CD14-positive monocyte (primary cell): ENCODE results near the gene GNPAT. TPM values are rescaled to one million over a fixed set of nuclear protein-coding genes. Genes with fewer than 3 reads are reported as not detected.
A peak's percentile ranks its signal among the peaks of the same experiment; 100 is the strongest.

Experiments
- DNase-seq, 3 donors: peaks; one replicate each; pipeline ENCODE4 v3.0.0-alpha.2; 2011 to 2022
- H2AFZ ChIP-seq: 2 replicates; pipeline ENCODE4 v1.6.0; 2012; ENCODE audit warnings: mild to moderate bottlenecking, low read depth, low read length, inconsistent platforms; ENCODE audit not compliant: insufficient read depth, poor library complexity, severe bottlenecking
- H3K27ac ChIP-seq, 2 donors: 1 replicate in 1 of 2; 2 replicates in 1 of 2; pipeline ENCODE4 v1.5.1; 2012 to 2013; ENCODE audit warnings: low read length in 2 of 2, control low read depth in 1 of 2, inconsistent platforms in 1 of 2, low read depth in 1 of 2, mild to moderate bottlenecking in 1 of 2
- H3K27me3 ChIP-seq, 2 donors: one replicate each; pipeline versions ENCODE4 v1.6.0 to v1.6.1; 2011 to 2013; ENCODE audit warnings: low read length in 2 of 2; ENCODE audit not compliant: control insufficient read depth in 2 of 2, insufficient read depth in 2 of 2
- H3K36me3 ChIP-seq, 2 donors: replicated peaks in 1 of 2; 1 replicate in 1 of 2; 2 replicates in 1 of 2; pipeline versions ENCODE4 v1.5.1 to v1.6.1; 2012 to 2013; ENCODE audit warnings: low read length in 2 of 2, control low read depth in 1 of 2, inconsistent platforms in 1 of 2, mild to moderate bottlenecking in 1 of 2; ENCODE audit not compliant: insufficient read depth in 2 of 2, control insufficient read depth in 1 of 2
- H3K4me1 ChIP-seq, 2 donors: 1 replicate in 1 of 2; 2 replicates in 1 of 2; pipeline versions ENCODE4 v1.5.1 to v1.6.1; 2012 to 2013; ENCODE audit warnings: low read length in 2 of 2, control low read depth in 1 of 2, inconsistent platforms in 1 of 2, mild to moderate bottlenecking in 1 of 2, moderate library complexity in 1 of 2; ENCODE audit not compliant: insufficient read depth in 2 of 2, control insufficient read depth in 1 of 2
- H3K4me2 ChIP-seq: replicated peaks from 2 replicates; pipeline ENCODE3; 2012; ENCODE audit warnings: low read length, moderate library complexity, mild to moderate bottlenecking; ENCODE audit not compliant: poor library complexity, severe bottlenecking; ENCODE audit errors: extremely low read depth
- H3K4me3 ChIP-seq, 3 experiments: fragments of 200-600 bp in 1 of 3; sonication (generic) in 1 of 3; replicated peaks in 1 of 3; 1 replicate in 2 of 3; 2 replicates in 1 of 3; pipeline ENCODE4 v1.5.1; 2011 to 2013; ENCODE audit warnings: low read length in 3 of 3, mild to moderate bottlenecking in 3 of 3, control low read depth in 2 of 3, low read depth in 2 of 3, inconsistent platforms in 1 of 3, moderate library complexity in 1 of 3
- H3K79me2 ChIP-seq: 2 replicates; pipeline ENCODE4 v1.6.0; 2012; ENCODE audit warnings: mild to moderate bottlenecking, control low read depth, inconsistent platforms, low read length, moderate library complexity; ENCODE audit not compliant: insufficient read depth
- H3K9ac ChIP-seq: 2 replicates; pipeline ENCODE4 v1.6.0; 2017; ENCODE audit warnings: low read length, mild to moderate bottlenecking; ENCODE audit not compliant: insufficient read depth, poor library complexity, severe bottlenecking
- H3K9me3 ChIP-seq, 2 donors: replicated peaks in 1 of 2; 1 replicate in 1 of 2; 2 replicates in 1 of 2; pipeline versions ENCODE4 v1.5.1 to v1.6.1; 2012 to 2013; ENCODE audit warnings: low read length in 2 of 2, control low read depth in 1 of 2; ENCODE audit not compliant: control insufficient read depth in 1 of 2, insufficient read depth in 1 of 2
- H4K20me1 ChIP-seq: 2 replicates; pipeline ENCODE4 v1.6.0; 2012; ENCODE audit warnings: mild to moderate bottlenecking, low read length, control low read depth, moderate library complexity; ENCODE audit not compliant: insufficient read depth
- H3K27ac Mint-ChIP-seq, 7 donors: one replicate each; pipeline ENCODE4 v1.8.0; 2020; ENCODE audit warnings: mild to moderate bottlenecking in 7 of 7, mixed read lengths in 7 of 7, moderate library complexity in 6 of 7, inconsistent platforms in 2 of 7
- H3K27me3 Mint-ChIP-seq, 3 donors: one replicate each; pipeline ENCODE4 v1.8.0; 2021 to 2022; ENCODE audit warnings: low read depth in 3 of 3, mild to moderate bottlenecking in 3 of 3, mixed read lengths in 3 of 3, moderate library complexity in 3 of 3, inconsistent platforms in 1 of 3
- H3K36me3 Mint-ChIP-seq, 2 donors: one replicate each; pipeline ENCODE4 v1.8.0; 2020; ENCODE audit warnings: mixed read lengths in 2 of 2, inconsistent platforms in 1 of 2, mild to moderate bottlenecking in 1 of 2
- H3K4me1 Mint-ChIP-seq: one replicate; pipeline ENCODE4 v1.8.0; 2020; ENCODE audit warnings: mild to moderate bottlenecking, mixed read lengths
- H3K4me3 Mint-ChIP-seq, 2 donors: one replicate each; pipeline ENCODE4 v1.8.0; 2020; ENCODE audit warnings: mild to moderate bottlenecking in 2 of 2, mixed read lengths in 2 of 2, moderate library complexity in 1 of 2
- H3K9me3 Mint-ChIP-seq, 7 donors: one replicate each; pipeline ENCODE4 v1.8.0; 2020 to 2022; ENCODE audit warnings: mixed read lengths in 7 of 7, mild to moderate bottlenecking in 6 of 7, moderate library complexity in 6 of 7, inconsistent platforms in 2 of 7
- CTCF ChIP-seq: fragments of 200-600 bp; IDR thresholded peaks from one replicate; pipeline ENCODE4 v1.8.0; 2022; ENCODE audit warnings: antibody characterized with exemption, mild to moderate bottlenecking
- WGBS: methylation state at CpG from one replicate; pipeline ENCODE4 v1.1.5; 2013; ENCODE audit warnings: missing lambda C conversion rate; ENCODE audit not compliant: insufficient coverage; 5-methylcytosine and 5-hydroxymethylcytosine counted together
- intact Hi-C, 2 donors: fragments of 100-400 bp; cut with micrococcal nuclease; formaldehyde crosslinking; loops; one replicate each; pipeline versions ENCODE4 v1.15.0 to v1.15.1; 2023
- polyA plus RNA-seq, 3 donors: library from polyadenylated mRNA; depleted of rRNA in 1 of 3; unstranded in 2 of 3; stranded (reverse) in 1 of 3; fragments of 300-500 nt in 2 of 3; fragments of >200 nt in 1 of 3; fragmentation: Illumina TruSeq in 2 of 3; gene quantifications; 1 replicate in 2 of 3; 2 replicates in 1 of 3; pipeline ENCODE4 v1.2.3, GENCODE V29; 2012 to 2021

GNPAT gene
- polyA plus RNA-seq, 3 donors, result 20.8 to 40.3 (median 34.8) TPM

- Histone ChIP-seq H3K27ac (no peak overlapping the region), H3K4me2 (no peak overlapping the region), H3K4me1 (no peaks in the 10 kb centered on the region), H3K36me3 (no peaks in the 10 kb centered on the region), H3K27me3 (peaks cover 0 to 5% of the 10 kb centered on the region in 2 donors), H4K20me1 (no peaks in the 10 kb centered on the region), H3K9me3 (no peaks in the 10 kb centered on the region), H3K79me2 (no peaks in the 10 kb centered on the region), H2AFZ (no peak overlapping the region), H3K4me3 (no peak overlapping the region), H3K9ac (no peak overlapping the region)
- Mint-ChIP-seq H3K4me3 (no peak overlapping the region), H3K9me3 (no peaks in the 10 kb centered on the region), H3K27ac (no peak overlapping the region), H3K36me3 (no peaks in the 10 kb centered on the region), H3K4me1 (no peaks in the 10 kb centered on the region), H3K27me3 (peaks cover 11 to 35% (median 15%) of the 10 kb centered on the region in 3 donors)
- intact Hi-C loops, result no loop called here
- WGBS, result 87% methylated on average over 8 of the region's 8 CpGs
- no peak for DNase-seq
- TF ChIP-seq CTCF, result no peak
These were observed 40.5 kb upstream of the GNPAT start for GRCh38 chr1:231200388-231201031.

GRCh38 chr1:231201375-231201978 is 39.5 kb upstream of the GNPAT start:
- Histone ChIP-seq H2AFZ (no peak overlapping the region), H3K4me1 (no peaks in the 10 kb centered on the region), H3K4me3 (no peak overlapping the region), H3K36me3 (no peaks in the 10 kb centered on the region), H3K9me3 (no peaks in the 10 kb centered on the region), H3K4me2 (no peak overlapping the region), H3K27ac (no peak overlapping the region), H3K27me3 (peaks cover 0 to 5% of the 10 kb centered on the region in 2 donors), H3K9ac (no peak overlapping the region), H3K79me2 (no peaks in the 10 kb centered on the region), H4K20me1 (no peaks in the 10 kb centered on the region)
- Mint-ChIP-seq H3K27me3 (peaks cover 12 to 31% (median 15%) of the 10 kb centered on the region in 3 donors), H3K4me1 (no peaks in the 10 kb centered on the region), H3K4me3 (no peak overlapping the region), H3K9me3 (no peaks in the 10 kb centered on the region), H3K36me3 (no peaks in the 10 kb centered on the region), H3K27ac (peak overlapping the region in 1 of 7 donors; percentile 41)
- 93% methylated on average over 10 of the region's 16 CpGs for WGBS
- TF ChIP-seq CTCF, result no peak
- intact Hi-C loops, result no loop called here
- no peak for DNase-seq
